Mesenchymal stem cell (in vitro differentiated cells and primary cell): Measurements from ENCODE around the gene POLR2I.

Source experiments
- DNase-seq: peaks from one replicate; pipeline ENCODE4 v3.0.0-alpha.2; 2013
- H2AFZ ChIP-seq: one replicate; pipeline ENCODE4 v1.6.1; 2013; ENCODE audit warnings: low read depth, mild to moderate bottlenecking, control low read depth, inconsistent platforms, low read length, moderate library complexity
- H2AK5ac ChIP-seq: 2 replicates; pipeline ENCODE4 v1.6.1; 2013; ENCODE audit warnings: low read length, moderate library complexity, mild to moderate bottlenecking, inconsistent platforms; ENCODE audit not compliant: severe bottlenecking
- H2BK120ac ChIP-seq: one replicate; pipeline ENCODE4 v1.6.1; 2013; ENCODE audit warnings: low read depth, mild to moderate bottlenecking, inconsistent platforms, low read length, moderate library complexity
- H2BK12ac ChIP-seq, 2 experiments: one replicate each; pipeline ENCODE4 v1.6.1; 2013; ENCODE audit warnings: inconsistent platforms in 2 of 2, low read length in 2 of 2, mild to moderate bottlenecking in 2 of 2, moderate library complexity in 2 of 2, control low read depth in 1 of 2
- H2BK15ac ChIP-seq: one replicate; pipeline ENCODE4 v1.6.1; 2013; ENCODE audit warnings: mild to moderate bottlenecking, low read depth, inconsistent platforms; ENCODE audit not compliant: poor library complexity, severe bottlenecking
- H2BK5ac ChIP-seq: 2 replicates; pipeline ENCODE4 v1.6.1; 2013; ENCODE audit warnings: low read depth, mild to moderate bottlenecking, low read length, control low read depth, inconsistent platforms; ENCODE audit not compliant: poor library complexity, severe bottlenecking
- H3K14ac ChIP-seq, 2 experiments: one replicate each; pipeline ENCODE4 v1.6.1; 2013; ENCODE audit warnings: inconsistent platforms in 2 of 2, low read length in 2 of 2, control low read depth in 1 of 2, mild to moderate bottlenecking in 1 of 2, moderate library complexity in 1 of 2
- H3K18ac ChIP-seq, 2 experiments: one replicate each; pipeline ENCODE4 v1.6.1; 2013; ENCODE audit warnings: inconsistent platforms in 2 of 2, low read length in 2 of 2, control low read depth in 1 of 2, low read depth in 1 of 2, mild to moderate bottlenecking in 1 of 2
- H3K23ac ChIP-seq, 2 experiments: one replicate each; pipeline ENCODE4 v1.6.1; 2013; ENCODE audit warnings: inconsistent platforms in 2 of 2, low read length in 2 of 2, mild to moderate bottlenecking in 2 of 2, moderate library complexity in 2 of 2, control low read depth in 1 of 2
- H3K27ac ChIP-seq: 2 replicates; pipeline ENCODE4 v1.5.1; 2013; ENCODE audit warnings: mild to moderate bottlenecking, moderate library complexity, low read length, control low read depth, inconsistent platforms; ENCODE audit not compliant: poor library complexity, severe bottlenecking
- H3K27me3 ChIP-seq, 2 experiments: 2 replicates each; pipeline versions ENCODE4 v1.6.1 to v1.7.0; 2013; ENCODE audit warnings: low read length in 2 of 2, mild to moderate bottlenecking in 2 of 2, moderate library complexity in 2 of 2, control low read depth in 1 of 2, inconsistent platforms in 1 of 2; ENCODE audit not compliant: control insufficient read depth in 1 of 2, insufficient read depth in 1 of 2
- H3K36me3 ChIP-seq, 2 experiments: 2 replicates each; pipeline versions ENCODE4 v1.6.1 to v1.7.0; 2013; ENCODE audit warnings: low read length in 2 of 2, control low read depth in 1 of 2, inconsistent platforms in 1 of 2, low read depth in 1 of 2, mild to moderate bottlenecking in 1 of 2; ENCODE audit not compliant: insufficient read depth in 2 of 2, control insufficient read depth in 1 of 2
- H3K4ac ChIP-seq, 2 experiments: one replicate each; pipeline ENCODE4 v1.6.1; 2013; ENCODE audit warnings: inconsistent platforms in 2 of 2, low read length in 2 of 2, mild to moderate bottlenecking in 2 of 2, moderate library complexity in 2 of 2, control low read depth in 1 of 2, low read depth in 1 of 2
- H3K4me1 ChIP-seq: 2 replicates; pipeline ENCODE4 v1.6.1; 2013; ENCODE audit warnings: low read depth, low read length, control low read depth; ENCODE audit not compliant: control insufficient read depth, insufficient read depth
- H3K4me2 ChIP-seq: 2 replicates; pipeline ENCODE4 v1.6.1; 2013; ENCODE audit warnings: low read length, mild to moderate bottlenecking, inconsistent platforms; ENCODE audit not compliant: poor library complexity, severe bottlenecking
- H3K4me3 ChIP-seq, 2 experiments: 2 replicates each; pipeline versions ENCODE4 v1.5.1 to v1.7.0; 2013; ENCODE audit warnings: low read length in 2 of 2, mild to moderate bottlenecking in 2 of 2, control low read depth in 1 of 2, low read depth in 1 of 2; ENCODE audit not compliant: insufficient read depth in 1 of 2
- H3K79me1 ChIP-seq: replicated peaks from 2 replicates; pipeline ENCODE4 v1.6.1; 2013; ENCODE audit warnings: mild to moderate bottlenecking, control low read depth, low read length, inconsistent platforms; ENCODE audit not compliant: poor library complexity, severe bottlenecking
- H3K9ac ChIP-seq: 2 replicates; pipeline ENCODE4 v1.7.0; 2013; ENCODE audit warnings: mild to moderate bottlenecking, low read length, moderate library complexity
- H3K9me3 ChIP-seq: 2 replicates; pipeline ENCODE4 v1.7.0; 2013; ENCODE audit warnings: mild to moderate bottlenecking, low read length; ENCODE audit not compliant: control insufficient read depth
- H4K8ac ChIP-seq: one replicate; pipeline ENCODE4 v1.6.1; 2013; ENCODE audit warnings: inconsistent platforms, mild to moderate bottlenecking, low read length, moderate library complexity
- H4K91ac ChIP-seq: one replicate; pipeline ENCODE4 v1.6.1; 2013; ENCODE audit warnings: mild to moderate bottlenecking, low read length, inconsistent platforms
- WGBS: methylation state at CpG from one replicate; pipeline ENCODE4 v1.1.7; 2013; ENCODE audit warnings: mixed read lengths; 5-methylcytosine and 5-hydroxymethylcytosine counted together

Gene POLR2I

DNA sequence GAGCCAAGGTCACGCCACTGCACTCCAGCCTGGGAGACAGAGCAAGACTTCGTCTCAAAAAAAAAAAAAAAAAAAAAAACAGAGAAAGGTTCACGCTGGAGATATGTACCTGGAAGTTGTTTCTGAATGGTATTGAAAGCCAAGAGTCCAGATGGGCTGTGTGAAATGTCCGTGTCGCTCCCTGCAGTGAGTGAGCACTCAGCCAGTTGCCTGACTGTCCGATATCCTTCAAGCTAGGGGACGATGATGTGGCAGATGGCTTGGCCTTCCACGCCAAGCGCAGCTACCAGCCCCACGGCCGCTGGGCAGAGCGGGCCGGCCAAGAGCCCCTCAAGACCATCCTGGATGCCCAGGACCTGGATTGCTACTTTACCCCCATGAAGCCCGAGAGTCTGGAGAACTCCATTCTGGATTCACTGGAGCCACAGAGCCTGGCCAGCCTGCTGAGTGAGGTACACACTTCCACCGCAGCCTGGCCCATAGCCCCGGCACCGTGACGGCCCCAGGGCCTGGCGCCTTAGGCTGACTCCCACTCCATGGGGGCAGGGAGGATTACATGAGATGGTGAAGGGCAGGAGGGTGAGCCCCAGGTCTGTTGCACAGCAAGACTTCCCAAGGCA, 15.4 kb downstream of the POLR2I start:
- peaks cover 0 to 36% of the 10 kb centered on the region in 2 experiments for H3K36me3 ChIP-seq
- no peak overlapping the region for H3K14ac ChIP-seq
- no peak for DNase-seq
- H3K9me3 ChIP-seq: no peaks in the 10 kb centered on the region
- no peak overlapping the region for H3K4me2 ChIP-seq
- no peak overlapping the region for H2BK120ac ChIP-seq
- H2BK5ac ChIP-seq: no peak overlapping the region
- H3K79me1 ChIP-seq: no peaks in the 10 kb centered on the region
- H2BK15ac ChIP-seq: no peak overlapping the region
- H4K91ac ChIP-seq: no peak overlapping the region
- no peak overlapping the region for H4K8ac ChIP-seq
- H2AFZ ChIP-seq: no peak overlapping the region
- H3K23ac ChIP-seq: no peak overlapping the region
- 95% methylated on average over 19 of the region's 19 CpGs for WGBS
- H3K9ac ChIP-seq: no peak overlapping the region
- H3K18ac ChIP-seq: no peak overlapping the region
- no peaks in the 10 kb centered on the region for H3K27me3 ChIP-seq
- H3K4ac ChIP-seq: no peak overlapping the region
- H3K4me1 ChIP-seq: peaks cover 5% of the 10 kb centered on the region
- no peak overlapping the region for H3K27ac ChIP-seq
- H3K4me3 ChIP-seq: no peak overlapping the region
- no peak overlapping the region for H2AK5ac ChIP-seq
- no peak overlapping the region for H2BK12ac ChIP-seq

DNA sequence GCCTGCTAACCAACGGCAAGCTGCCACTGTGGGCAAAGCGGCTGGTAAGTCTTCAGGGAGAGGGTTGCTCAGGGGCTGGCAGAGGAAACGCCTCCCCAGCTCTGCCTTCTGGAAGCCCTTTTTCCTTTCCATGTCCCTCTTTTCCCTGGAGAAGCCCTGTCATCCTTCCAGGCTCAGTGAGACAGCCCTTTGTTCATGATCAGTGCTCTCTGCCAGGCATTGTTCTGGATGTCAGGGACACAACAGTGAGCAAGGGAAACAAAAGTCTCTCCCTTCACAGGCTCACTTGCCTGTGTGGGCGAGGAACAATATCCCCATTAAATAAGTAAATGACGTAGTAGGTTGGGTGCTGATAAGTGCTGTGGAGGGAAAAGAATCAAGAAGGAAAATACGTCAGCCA, 17.6 kb downstream of the POLR2I start:
- WGBS: 100% methylated on average over 6 of the region's 6 CpGs
- H2BK12ac ChIP-seq: no peak overlapping the region
- H3K4ac ChIP-seq: no peak overlapping the region
- no peak overlapping the region for H3K18ac ChIP-seq
- no peak overlapping the region for H4K8ac ChIP-seq
- no peak overlapping the region for H3K27ac ChIP-seq
- H2BK15ac ChIP-seq: no peak overlapping the region
- no peak overlapping the region for H2AK5ac ChIP-seq
- no peak overlapping the region for H3K23ac ChIP-seq
- H2BK120ac ChIP-seq: no peak overlapping the region
- peaks cover 2% of the 10 kb centered on the region for H3K4me1 ChIP-seq
- H3K14ac ChIP-seq: no peak overlapping the region
- no peak for DNase-seq
- no peak overlapping the region for H2BK5ac ChIP-seq
- no peak overlapping the region for H3K4me3 ChIP-seq
- no peaks in the 10 kb centered on the region for H3K79me1 ChIP-seq
- H2AFZ ChIP-seq: no peak overlapping the region
- H4K91ac ChIP-seq: no peak overlapping the region
- no peak overlapping the region for H3K4me2 ChIP-seq
- no peak overlapping the region for H3K9ac ChIP-seq
- peaks cover 0 to 31% of the 10 kb centered on the region in 2 experiments for H3K36me3 ChIP-seq
- H3K9me3 ChIP-seq: no peaks in the 10 kb centered on the region
- no peaks in the 10 kb centered on the region for H3K27me3 ChIP-seq

DNA sequence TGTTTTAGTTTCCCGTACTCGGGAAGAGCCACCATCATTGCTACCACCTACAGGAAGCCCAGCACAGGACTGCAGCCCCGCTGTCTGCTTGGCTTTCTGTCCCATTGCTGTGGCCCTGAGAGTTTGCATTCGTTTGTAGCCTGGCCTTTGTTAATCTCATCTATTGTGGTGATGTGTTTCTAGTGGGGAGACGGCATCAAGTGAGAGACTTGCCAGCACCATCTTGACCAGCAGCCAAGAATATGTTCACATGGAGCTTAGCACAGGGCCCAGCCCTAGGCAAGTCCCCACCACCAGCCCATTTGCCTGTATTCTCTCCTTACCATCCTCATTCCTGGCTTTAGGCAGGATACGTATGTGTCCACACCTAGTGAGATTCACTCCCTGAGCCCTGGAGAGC, 21.0 kb downstream of the POLR2I start:
- no peaks in the 10 kb centered on the region for H3K27me3 ChIP-seq
- H2AK5ac ChIP-seq: no peak overlapping the region
- H3K4me1 ChIP-seq: no peaks in the 10 kb centered on the region
- 84% methylated on average over 5 of the region's 6 CpGs for WGBS
- no peak overlapping the region for H3K4me2 ChIP-seq
- no peak overlapping the region for H2BK12ac ChIP-seq
- H2AFZ ChIP-seq: no peak overlapping the region
- H3K18ac ChIP-seq: no peak overlapping the region
- no peak overlapping the region for H3K4me3 ChIP-seq
- no peak overlapping the region for H3K23ac ChIP-seq
- no peak overlapping the region for H3K9ac ChIP-seq
- no peak overlapping the region for H4K8ac ChIP-seq
- H3K4ac ChIP-seq: no peak overlapping the region
- no peaks in the 10 kb centered on the region for H3K9me3 ChIP-seq
- no peak overlapping the region for H2BK120ac ChIP-seq
- H4K91ac ChIP-seq: no peak overlapping the region
- H2BK5ac ChIP-seq: no peak overlapping the region
- no peak overlapping the region for H3K27ac ChIP-seq
- DNase-seq: no peak
- no peaks in the 10 kb centered on the region for H3K79me1 ChIP-seq
- H3K36me3 ChIP-seq: peaks cover 0 to 31% of the 10 kb centered on the region in 2 experiments
- H2BK15ac ChIP-seq: no peak overlapping the region
- no peak overlapping the region for H3K14ac ChIP-seq

DNA sequence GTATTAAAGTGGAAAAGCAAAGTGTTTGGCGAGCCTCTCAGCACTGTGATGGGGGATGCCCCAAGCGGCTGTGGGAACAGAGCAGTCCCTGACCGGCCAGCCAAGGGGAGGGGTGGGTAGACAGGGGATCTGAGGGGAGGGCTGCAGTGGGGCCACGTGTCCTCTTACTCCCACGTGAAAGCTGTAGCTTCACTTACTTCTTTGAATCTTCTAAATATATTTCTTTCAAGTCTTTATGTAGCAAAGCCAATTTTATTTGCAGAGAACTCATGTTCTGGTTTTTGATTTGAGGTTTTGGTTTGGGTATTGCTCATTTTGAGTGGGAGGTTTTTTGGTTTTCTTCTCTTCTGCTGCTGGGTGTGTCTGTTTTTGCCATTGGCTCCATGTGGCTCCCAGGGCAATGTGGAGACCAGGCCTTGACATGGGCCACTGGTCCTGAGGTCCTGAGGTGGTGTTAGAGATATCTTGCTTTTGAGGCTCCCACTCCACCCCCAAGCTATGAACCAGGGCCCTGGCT, 21.5 kb downstream of the POLR2I start:
- Histone ChIP-seq H3K79me1 (no peaks in the 10 kb centered on the region), H3K9me3 (no peaks in the 10 kb centered on the region), H3K23ac (no peak overlapping the region), H3K27me3 (no peaks in the 10 kb centered on the region), H3K18ac (no peak overlapping the region), H2AFZ (no peak overlapping the region), H4K91ac (no peak overlapping the region), H2BK12ac (no peak overlapping the region), H2BK15ac (no peak overlapping the region), H3K4ac (no peak overlapping the region), H4K8ac (no peak overlapping the region), H3K36me3 (peaks cover 0 to 36% of the 10 kb centered on the region in 2 experiments), H3K4me1 (no peaks in the 10 kb centered on the region), H3K14ac (no peak overlapping the region), H2BK5ac (no peak overlapping the region), H3K4me3 (no peak overlapping the region), H3K9ac (no peak overlapping the region), H3K4me2 (no peak overlapping the region), H2BK120ac (no peak overlapping the region), H3K27ac (no peak overlapping the region), H2AK5ac (no peak overlapping the region)
- WGBS: 98% methylated on average over 3 of the region's 5 CpGs
- no peak for DNase-seq
